OCI-LY3 (cell line): ENCODE data around the gene TAS1R2.

Experiments
- EZH2phosphoT487 ChIP-seq: fragments of 200-600 bp; shearing (Covaris generic); IDR thresholded peaks from 2 replicates; pipeline ENCODE4 v1.6.1; 2018; ENCODE audit warnings: antibody characterized with exemption, mixed run types, low read depth
- TF ChIP-seq, protein P1 (sequence below): fragments of 200-600, 300-600 bp; sonication (generic); IDR thresholded peaks from 2 replicates; pipeline ENCODE4 v1.5.1; 2014; ENCODE audit warnings: antibody characterized with exemption, low read length, low read depth

DNA sequence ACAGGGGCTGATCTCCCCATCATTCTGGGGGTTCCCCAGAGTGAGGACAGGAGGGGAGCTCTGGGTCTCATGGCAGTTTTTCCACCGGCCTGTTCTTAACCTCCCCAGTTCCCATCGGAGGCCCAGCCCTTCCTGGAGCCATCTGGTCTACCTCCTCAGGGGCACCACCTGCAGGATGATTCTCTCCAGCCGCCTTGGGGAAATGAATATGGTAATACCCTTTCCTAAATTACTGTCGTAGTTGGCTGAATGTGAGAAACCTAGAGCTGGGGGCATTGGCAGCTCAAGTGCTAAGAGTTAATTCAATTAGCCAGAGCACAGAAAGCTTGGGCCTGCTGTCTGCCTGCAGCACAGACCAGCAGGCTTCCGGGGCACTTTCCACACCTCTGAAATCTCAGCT, 64.9 kb downstream of the TAS1R2 start:
- TF ChIP-seq, protein P1, sequence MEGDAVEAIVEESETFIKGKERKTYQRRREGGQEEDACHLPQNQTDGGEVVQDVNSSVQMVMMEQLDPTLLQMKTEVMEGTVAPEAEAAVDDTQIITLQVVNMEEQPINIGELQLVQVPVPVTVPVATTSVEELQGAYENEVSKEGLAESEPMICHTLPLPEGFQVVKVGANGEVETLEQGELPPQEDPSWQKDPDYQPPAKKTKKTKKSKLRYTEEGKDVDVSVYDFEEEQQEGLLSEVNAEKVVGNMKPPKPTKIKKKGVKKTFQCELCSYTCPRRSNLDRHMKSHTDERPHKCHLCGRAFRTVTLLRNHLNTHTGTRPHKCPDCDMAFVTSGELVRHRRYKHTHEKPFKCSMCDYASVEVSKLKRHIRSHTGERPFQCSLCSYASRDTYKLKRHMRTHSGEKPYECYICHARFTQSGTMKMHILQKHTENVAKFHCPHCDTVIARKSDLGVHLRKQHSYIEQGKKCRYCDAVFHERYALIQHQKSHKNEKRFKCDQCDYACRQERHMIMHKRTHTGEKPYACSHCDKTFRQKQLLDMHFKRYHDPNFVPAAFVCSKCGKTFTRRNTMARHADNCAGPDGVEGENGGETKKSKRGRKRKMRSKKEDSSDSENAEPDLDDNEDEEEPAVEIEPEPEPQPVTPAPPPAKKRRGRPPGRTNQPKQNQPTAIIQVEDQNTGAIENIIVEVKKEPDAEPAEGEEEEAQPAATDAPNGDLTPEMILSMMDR: no peak
- TF ChIP-seq EZH2phosphoT487: no peak
